NCI-H2227 (cell line): ENCODE measurements around the gene LUZP1.

Experiments used
- DNase-seq: peaks from one replicate; lab custom pipeline; 2025; ENCODE audit not compliant: unreplicated experiment; lab: John Stamatoyannopoulos, UW

LUZP1 gene

GRCh38 chr1:23088027-23088426 lies 80.6 kb downstream of the LUZP1 start:
- no peak for DNase-seq

GRCh38 chr1:23085696-23086095 lies 83.0 kb downstream of the LUZP1 start:
- DNase-seq = no peak

GRCh38 chr1:23084880-23085279 lies 83.8 kb downstream of the LUZP1 start:
- no peak for DNase-seq

GRCh38 chr1:23083714-23084480 lies 84.8 kb downstream of the LUZP1 start:
- DNase-seq = no peak

GRCh38 chr1:23081376-23081775 lies 87.3 kb downstream of the LUZP1 start:
- no peak for DNase-seq

GRCh38 chr1:23080885-23081284 lies 87.8 kb downstream of the LUZP1 start:
- no peak for DNase-seq

GRCh38 chr1:23079025-23079424 lies 89.6 kb downstream of the LUZP1 start:
- no peak for DNase-seq

GRCh38 chr1:23074012-23074411 lies 94.6 kb downstream of the LUZP1 start:
- DNase-seq = no peak

GRCh38 chr1:23069675-23070074 lies 99.0 kb downstream of the LUZP1 start:
- no peak for DNase-seq

GRCh38 chr1:23069149-23069548 lies 99.5 kb downstream of the LUZP1 start:
- DNase-seq = no peak

- DNase-seq = no peak
Measured at GRCh38 chr1:23066075-23066474, 102.6 kb downstream of the LUZP1 start.

- no peak for DNase-seq
Measured at GRCh38 chr1:23065385-23065784, 103.3 kb downstream of the LUZP1 start.

- DNase-seq = no peak
Measured at GRCh38 chr1:23062271-23062670, 106.4 kb downstream of the LUZP1 start.

GRCh38 chr1:23057301-23057700 lies 111.4 kb downstream of the LUZP1 start:
- DNase-seq = no peak

GRCh38 chr1:23051290-23051909 lies 117.3 kb downstream of the LUZP1 start:
- no peak for DNase-seq

GRCh38 chr1:23050201-23050600 lies 118.5 kb downstream of the LUZP1 start:
- no peak for DNase-seq

- DNase-seq = no peak
Measured at GRCh38 chr1:23044035-23044434, 124.6 kb downstream of the LUZP1 start.

- DNase-seq = no peak
Measured at GRCh38 chr1:23040509-23040908, 128.1 kb downstream of the LUZP1 start.

GRCh38 chr1:23039308-23039826 lies 129.3 kb downstream of the LUZP1 start:
- DNase-seq = no peak

GRCh38 chr1:23037081-23037740 lies 131.4 kb downstream of the LUZP1 start:
- no peak for DNase-seq

- no peak for DNase-seq
Measured at GRCh38 chr1:23035823-23036452, 132.7 kb downstream of the LUZP1 start.
